Measurements from ENCODE around the gene AMH. TPM values are rescaled to one million over a fixed set of nuclear protein-coding genes. Genes with fewer than 3 reads are reported as not detected.
A peak's percentile ranks its signal among the peaks of the same experiment; 100 is the strongest.

The AMH gene
- polyA plus RNA-seq, 1 donor (not counting 4 experiments of a cell fraction or from before 2014, with no cell fraction given): 0.07 TPM

DNA sequence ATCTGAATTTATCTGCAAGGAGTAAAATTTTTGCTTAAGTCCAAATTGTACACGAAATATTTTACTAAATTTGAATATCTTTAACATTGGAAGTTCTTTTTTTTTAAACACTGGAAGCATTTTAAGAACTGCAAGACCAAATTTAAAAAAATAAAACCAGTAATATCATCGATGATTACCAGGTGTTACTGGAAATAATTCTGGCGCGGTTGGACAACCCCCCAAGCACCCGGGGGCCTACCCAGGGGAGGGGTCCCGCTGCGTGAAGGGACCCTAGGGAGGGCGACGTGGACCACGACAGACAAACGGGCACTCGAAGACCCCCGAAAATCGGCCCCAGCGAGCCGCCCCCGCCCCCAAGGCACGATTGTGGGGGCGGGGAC lies 19.7 kb downstream of the AMH start:
- Histone ChIP-seq H3K9me1 (ENCODE audit: control insufficient read depth, extremely low read depth, insufficient read depth, low read length) (no peaks in the 10 kb centered on the region), H3K36me3 (ENCODE audit: control insufficient read depth in 2 of 2, extremely low read depth in 1 of 2, insufficient read depth in 2 of 2, low read length in 2 of 2) (peaks cover 6 to 10% of the 10 kb centered on the region in 2 experiments), H3K27ac (ENCODE audit: control insufficient read depth, insufficient read depth, low read length) (no peak overlapping the region), H3K4me1 (ENCODE audit: control insufficient read depth, extremely low read depth, insufficient read depth, low read length) (peaks cover 13% of the 10 kb centered on the region), H2AFZ (ENCODE audit: control insufficient read depth, low read length) (peak overlapping the region; percentile 65), H4K20me1 (ENCODE audit: control insufficient read depth, extremely low read depth, insufficient read depth, low read length) (peaks cover 23% of the 10 kb centered on the region), H3K4me3 (ENCODE audit: control insufficient read depth in 2 of 3, extremely low read depth in 1 of 3, insufficient read depth in 2 of 3, low read depth in 1 of 3, low read length in 3 of 3) (peak overlapping the region; percentile 55 to 77 (median 74)), H3K27me3 (ENCODE audit: control insufficient read depth, extremely low read depth, insufficient read depth, low read length) (no peaks in the 10 kb centered on the region), H3K9me3 (ENCODE audit: control insufficient read depth, low read depth, low read length) (no peaks in the 10 kb centered on the region), H3K4me2 (ENCODE audit: control insufficient read depth, extremely low read depth, insufficient read depth, low read depth, low read length) (peak overlapping the region; percentile 87), H3K9ac (ENCODE audit: control insufficient read depth, extremely low read depth, insufficient read depth, low read length) (peak overlapping the region; percentile 71), H3K79me2 (ENCODE audit: control insufficient read depth, insufficient read depth, low read length) (peaks cover 38% of the 10 kb centered on the region)
- DNase-seq (ENCODE audit: low read depth, low spot score): no peak
- dilution Hi-C loops (cut with MboI; ENCODE audit: extremely low pct_ligation_motif_present, low sequenced_read_pairs): no loop called here
- no peak for TF ChIP-seq EZH2 (IDR thresholded peaks at IDR 0.05; ENCODE audit: low read length)
- TF ChIP-seq, protein P1, sequence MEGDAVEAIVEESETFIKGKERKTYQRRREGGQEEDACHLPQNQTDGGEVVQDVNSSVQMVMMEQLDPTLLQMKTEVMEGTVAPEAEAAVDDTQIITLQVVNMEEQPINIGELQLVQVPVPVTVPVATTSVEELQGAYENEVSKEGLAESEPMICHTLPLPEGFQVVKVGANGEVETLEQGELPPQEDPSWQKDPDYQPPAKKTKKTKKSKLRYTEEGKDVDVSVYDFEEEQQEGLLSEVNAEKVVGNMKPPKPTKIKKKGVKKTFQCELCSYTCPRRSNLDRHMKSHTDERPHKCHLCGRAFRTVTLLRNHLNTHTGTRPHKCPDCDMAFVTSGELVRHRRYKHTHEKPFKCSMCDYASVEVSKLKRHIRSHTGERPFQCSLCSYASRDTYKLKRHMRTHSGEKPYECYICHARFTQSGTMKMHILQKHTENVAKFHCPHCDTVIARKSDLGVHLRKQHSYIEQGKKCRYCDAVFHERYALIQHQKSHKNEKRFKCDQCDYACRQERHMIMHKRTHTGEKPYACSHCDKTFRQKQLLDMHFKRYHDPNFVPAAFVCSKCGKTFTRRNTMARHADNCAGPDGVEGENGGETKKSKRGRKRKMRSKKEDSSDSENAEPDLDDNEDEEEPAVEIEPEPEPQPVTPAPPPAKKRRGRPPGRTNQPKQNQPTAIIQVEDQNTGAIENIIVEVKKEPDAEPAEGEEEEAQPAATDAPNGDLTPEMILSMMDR (optimal IDR thresholded peaks at IDR 0.05 in 1 of 3, IDR thresholded peaks at IDR 0.05 in 1 of 3, conservative IDR thresholded peaks at IDR 0.05 in 1 of 3; ENCODE audit: extremely low read depth in 1 of 3, insufficient read depth in 2 of 3, low read length in 3 of 3): no peak
- no peak for FAIRE-seq

- DNase-seq (ENCODE audit: low read depth, low spot score) (no peak), FAIRE-seq (no peak)
- H3K4me1 ChIP-seq (ENCODE audit: control insufficient read depth, extremely low read depth, insufficient read depth, low read length): peaks cover 18% of the 10 kb centered on the region
- no peaks in the 10 kb centered on the region for H3K27me3 ChIP-seq (ENCODE audit: control insufficient read depth, extremely low read depth, insufficient read depth, low read length)
- H2AFZ ChIP-seq (ENCODE audit: control insufficient read depth, low read length): no peak overlapping the region
- H3K36me3 ChIP-seq (ENCODE audit: control insufficient read depth in 2 of 2, extremely low read depth in 1 of 2, insufficient read depth in 2 of 2, low read length in 2 of 2): peaks cover 11 to 16% of the 10 kb centered on the region in 2 experiments
- peak overlapping the region; percentile 89 to 99 (median 93) for H3K4me3 ChIP-seq (ENCODE audit: control insufficient read depth in 2 of 3, extremely low read depth in 1 of 3, insufficient read depth in 2 of 3, low read depth in 1 of 3, low read length in 3 of 3)
- peak overlapping the region; percentile 79 for H3K27ac ChIP-seq (ENCODE audit: control insufficient read depth, insufficient read depth, low read length)
- peaks cover 44% of the 10 kb centered on the region for H3K79me2 ChIP-seq (ENCODE audit: control insufficient read depth, insufficient read depth, low read length)
- no peaks in the 10 kb centered on the region for H3K9me3 ChIP-seq (ENCODE audit: control insufficient read depth, low read depth, low read length)
- peak overlapping the region; percentile 87 for H3K4me2 ChIP-seq (ENCODE audit: control insufficient read depth, extremely low read depth, insufficient read depth, low read depth, low read length)
- H3K9me1 ChIP-seq (ENCODE audit: control insufficient read depth, extremely low read depth, insufficient read depth, low read length): no peaks in the 10 kb centered on the region
- dilution Hi-C loops (cut with MboI; ENCODE audit: extremely low pct_ligation_motif_present, low sequenced_read_pairs): no loop called here
- H3K9ac ChIP-seq (ENCODE audit: control insufficient read depth, extremely low read depth, insufficient read depth, low read length): peak overlapping the region; percentile 93
- peaks cover 30% of the 10 kb centered on the region for H4K20me1 ChIP-seq (ENCODE audit: control insufficient read depth, extremely low read depth, insufficient read depth, low read length)
- TF ChIP-seq EZH2 (IDR thresholded peaks at IDR 0.05; ENCODE audit: low read length): no peak
- TF ChIP-seq, protein P1 (optimal IDR thresholded peaks at IDR 0.05 in 1 of 3, IDR thresholded peaks at IDR 0.05 in 1 of 3, conservative IDR thresholded peaks at IDR 0.05 in 1 of 3; ENCODE audit: extremely low read depth in 1 of 3, insufficient read depth in 2 of 3, low read length in 3 of 3): no peak
These were observed 20.4 kb downstream of the AMH start for GRCh38 chr19:2269244-2270156.

Measured in keratinocyte (primary cell).